Effector memory CD8-positive, alpha-beta T cell (primary cell): ENCODE measurements around the gene FBXO9.

Experiments used
- ATAC-seq: fragments of 150-1000 bp; cut with Tn5 transposase; replicated peaks from 2 replicates; pipeline ENCODE4 v1.10.0; 2021; ENCODE audit warnings: mild to moderate bottlenecking, moderate library complexity
- DNase-seq, 3 experiments: peaks; one replicate each; pipeline ENCODE4 v3.0.0; 2021
- H3K27ac Mint-ChIP-seq, 2 donors: one replicate each; pipeline ENCODE4 v1.8.0; 2022; ENCODE audit warnings: mild to moderate bottlenecking in 2 of 2, mixed read lengths in 2 of 2, moderate library complexity in 2 of 2
- H3K27me3 Mint-ChIP-seq, 2 donors: one replicate each; pipeline ENCODE4 v1.8.0; 2022; ENCODE audit warnings: mixed read lengths in 2 of 2
- H3K36me3 Mint-ChIP-seq: one replicate; pipeline ENCODE4 v1.8.0; 2022; ENCODE audit warnings: mild to moderate bottlenecking, moderate library complexity, mixed read lengths; ENCODE audit not compliant: insufficient read depth
- H3K4me1 Mint-ChIP-seq, 2 donors: one replicate each; pipeline ENCODE4 v1.8.0; 2022; ENCODE audit warnings: low read depth in 2 of 2, mixed read lengths in 2 of 2
- H3K4me3 Mint-ChIP-seq, 2 donors: one replicate each; pipeline ENCODE4 v1.8.0; 2022; ENCODE audit warnings: mild to moderate bottlenecking in 2 of 2, mixed read lengths in 2 of 2, moderate library complexity in 2 of 2
- H3K9me3 Mint-ChIP-seq, 2 donors: one replicate each; pipeline ENCODE4 v1.8.0; 2022; ENCODE audit warnings: mixed read lengths in 2 of 2

Gene FBXO9

DNA sequence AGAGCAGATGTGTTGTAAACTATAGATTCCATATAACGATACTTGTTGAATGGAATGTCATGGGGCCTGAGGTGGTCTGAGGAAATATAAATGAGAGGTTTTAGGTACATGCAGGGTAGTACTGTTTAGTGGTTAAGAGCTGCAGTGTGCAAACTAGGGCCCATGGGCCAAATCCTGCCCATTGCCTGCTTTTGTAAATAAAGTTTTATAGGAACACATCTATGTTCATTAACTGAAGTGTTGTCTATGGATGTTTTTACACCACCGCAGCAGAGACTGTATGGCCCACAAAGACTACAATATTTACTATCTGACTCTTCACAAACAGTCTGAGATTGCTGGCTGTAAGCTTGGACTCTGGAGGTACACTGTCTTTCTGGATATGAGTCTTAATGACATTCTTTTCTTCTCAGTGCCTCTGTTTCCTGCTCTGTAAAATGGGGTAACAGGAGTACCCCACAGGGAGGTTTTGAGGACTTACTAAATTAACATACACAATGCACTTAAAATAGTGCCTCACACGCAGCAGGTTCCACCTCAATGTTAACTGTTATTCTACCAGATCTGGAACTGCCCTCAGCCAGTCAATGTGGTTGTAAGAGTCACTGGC lies 70.9 kb downstream of the FBXO9 start:
- no peak overlapping the region for H3K27ac Mint-ChIP-seq
- DNase-seq (no peak), ATAC-seq (no peak)
- no peaks in the 10 kb centered on the region for H3K36me3 Mint-ChIP-seq
- H3K4me1 Mint-ChIP-seq = no peaks in the 10 kb centered on the region
- H3K27me3 Mint-ChIP-seq = peaks cover 19 to 55% of the 10 kb centered on the region in 2 donors
- no peaks in the 10 kb centered on the region for H3K9me3 Mint-ChIP-seq
- no peak overlapping the region for H3K4me3 Mint-ChIP-seq

DNA sequence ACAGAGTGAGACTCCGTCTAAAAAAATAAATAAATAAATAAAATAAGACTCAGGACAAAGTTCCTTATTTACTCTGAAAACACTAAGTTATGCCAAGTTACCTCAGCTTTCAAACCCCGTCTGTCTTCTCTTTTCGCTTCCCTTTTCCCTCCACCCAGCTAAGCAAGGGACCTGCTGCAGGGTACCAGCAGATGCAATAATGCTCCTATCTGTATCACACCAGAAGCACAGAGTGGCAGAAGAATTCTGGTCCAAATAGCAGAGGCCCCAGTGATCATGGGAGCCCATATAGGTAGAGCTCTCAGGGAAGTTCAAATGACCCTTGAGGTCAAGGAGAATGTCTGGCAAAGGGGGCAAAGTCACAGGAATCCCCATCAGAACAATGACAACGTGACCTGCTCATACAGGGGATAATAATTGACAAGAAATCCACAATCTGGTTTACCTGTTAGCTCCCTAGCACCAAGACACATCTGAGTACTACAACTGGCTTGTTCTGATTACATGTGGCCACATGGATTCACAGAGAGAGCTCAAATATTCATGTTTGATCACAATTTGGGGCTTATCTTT lies 74.7 kb downstream of the FBXO9 start:
- no peaks in the 10 kb centered on the region for H3K36me3 Mint-ChIP-seq
- peaks cover 23 to 48% of the 10 kb centered on the region in 2 donors for H3K27me3 Mint-ChIP-seq
- no peak overlapping the region for H3K4me3 Mint-ChIP-seq
- DNase-seq (no peak), ATAC-seq (no peak)
- H3K4me1 Mint-ChIP-seq = no peaks in the 10 kb centered on the region
- H3K9me3 Mint-ChIP-seq = no peaks in the 10 kb centered on the region
- H3K27ac Mint-ChIP-seq = no peak overlapping the region

DNA sequence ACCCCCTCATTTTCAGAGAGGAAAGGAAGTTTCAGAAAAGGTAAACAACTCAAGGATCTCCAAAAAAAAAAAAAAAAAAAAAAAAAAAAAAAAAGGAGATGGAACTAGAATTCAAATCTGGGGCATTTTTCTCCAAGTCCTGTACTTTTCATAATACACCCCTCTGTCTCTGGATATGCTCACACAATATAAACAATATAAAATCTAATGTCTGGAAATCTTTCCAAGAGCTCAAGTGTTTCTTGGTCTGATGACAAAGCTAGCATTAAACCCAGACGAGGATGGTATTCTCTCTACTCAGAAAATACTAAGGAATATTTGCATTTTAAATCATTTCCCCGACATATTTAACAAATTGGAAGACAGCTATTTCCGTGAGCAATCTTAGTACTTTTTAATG lies 77.6 kb downstream of the FBXO9 start:
- peaks cover 14 to 25% of the 10 kb centered on the region in 2 donors for H3K27me3 Mint-ChIP-seq
- H3K27ac Mint-ChIP-seq = no peak overlapping the region
- no peaks in the 10 kb centered on the region for H3K36me3 Mint-ChIP-seq
- no peaks in the 10 kb centered on the region for H3K9me3 Mint-ChIP-seq
- ATAC-seq (no peak), DNase-seq (no peak)
- no peak overlapping the region for H3K4me3 Mint-ChIP-seq
- H3K4me1 Mint-ChIP-seq = no peaks in the 10 kb centered on the region

DNA sequence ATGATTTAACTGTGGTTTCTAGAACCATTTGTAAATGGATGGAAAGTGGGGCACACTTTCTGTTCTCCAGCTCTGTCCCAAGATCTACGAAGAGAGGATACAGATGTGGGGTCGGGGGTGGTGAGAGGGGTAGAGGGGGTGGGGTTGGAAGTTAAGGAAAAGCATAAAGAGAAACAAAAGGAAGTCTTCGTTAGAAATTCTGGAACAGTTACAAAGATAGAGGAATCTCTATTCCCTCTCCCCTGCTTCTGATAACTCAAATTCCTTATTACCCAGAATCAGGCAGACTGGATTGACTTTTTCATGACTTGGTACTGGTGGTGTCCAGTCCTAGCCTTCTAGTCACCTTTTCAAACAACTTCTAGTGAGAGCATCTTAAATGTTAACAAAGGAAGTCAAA lies 78.5 kb downstream of the FBXO9 start:
- DNase-seq = no peak
- Mint-ChIP-seq H3K36me3 (no peaks in the 10 kb centered on the region), H3K9me3 (no peaks in the 10 kb centered on the region), H3K4me1 (no peaks in the 10 kb centered on the region), H3K4me3 (no peak overlapping the region), H3K27me3 (peaks cover 11 to 26% of the 10 kb centered on the region in 2 donors), H3K27ac (no peak overlapping the region)
- ATAC-seq = no peak

DNA sequence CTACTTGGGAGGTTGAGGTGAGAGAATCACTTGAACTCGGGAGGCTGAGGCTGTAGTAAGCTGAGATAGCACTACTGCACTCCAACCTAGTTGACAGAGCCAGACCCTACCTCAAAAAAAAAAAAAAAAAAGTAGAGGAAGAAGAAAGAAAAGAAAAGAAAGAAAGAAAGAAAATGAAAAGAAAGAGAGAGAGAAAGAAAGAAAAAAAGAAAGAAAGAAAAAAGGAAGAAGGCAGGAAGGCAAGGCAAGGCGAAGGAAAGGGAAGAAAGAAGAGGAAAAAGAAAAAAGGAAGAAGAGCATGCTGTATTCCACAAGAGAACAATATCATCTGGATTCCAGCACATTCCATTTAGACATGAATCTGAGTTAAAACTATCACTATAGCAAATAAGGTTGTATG lies 79.6 kb downstream of the FBXO9 start:
- Mint-ChIP-seq H3K27me3 (peaks cover 16 to 33% of the 10 kb centered on the region in 2 donors), H3K4me3 (no peak overlapping the region), H3K36me3 (no peaks in the 10 kb centered on the region), H3K4me1 (no peaks in the 10 kb centered on the region), H3K9me3 (no peaks in the 10 kb centered on the region), H3K27ac (no peak overlapping the region)
- no peak for ATAC-seq
- no peak for DNase-seq

DNA sequence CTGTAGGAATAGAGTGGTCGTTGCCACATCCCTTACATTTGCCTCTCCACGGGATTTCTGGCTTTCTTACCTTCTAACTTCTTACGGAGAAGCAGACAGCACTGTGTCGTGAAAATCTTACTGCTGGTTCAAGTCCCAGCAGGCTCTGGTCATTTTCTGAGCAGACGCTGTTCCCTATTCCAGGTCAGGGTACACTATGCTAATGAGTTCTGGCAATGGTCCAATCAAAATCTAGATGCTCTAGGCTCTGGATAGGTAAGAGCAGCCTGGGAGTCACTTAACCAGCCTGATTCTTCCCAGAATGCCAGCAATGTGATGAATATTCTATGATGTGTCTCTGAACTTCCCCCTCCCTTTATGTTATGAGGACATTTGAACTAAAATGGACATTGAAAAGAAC lies 83.5 kb downstream of the FBXO9 start, which contains the start of gene GCM1:
Gene GCM1, minus strand, starts transcription at position 158 of the 400 bp plus-strand sequence. CDS start 3,209 bp downstream, outside the sequence.
- no peak for ATAC-seq
- H3K27me3 Mint-ChIP-seq = peaks cover 24 to 44% of the 10 kb centered on the region in 2 donors

More for the DNA sequence above, 83.5 kb downstream of the FBXO9 start, which contains the start of gene GCM1:
- no peak within 1 kb of the TSS for H3K27ac Mint-ChIP-seq
- DNase-seq = no peak
- H3K4me1 Mint-ChIP-seq = no peaks in the 10 kb centered on the region
- no peaks in the 10 kb centered on the region for H3K36me3 Mint-ChIP-seq
- no peaks in the 10 kb centered on the region for H3K9me3 Mint-ChIP-seq
- no peak within 1 kb of the TSS for H3K4me3 Mint-ChIP-seq
